Osteocyte (in vitro differentiated cells): Measurements from ENCODE around the gene C10orf71. TPM values are rescaled to one million over a fixed set of nuclear protein-coding genes. Genes with fewer than 3 reads are reported as not detected.

Source experiments
- DNase-seq: peaks from one replicate; pipeline ENCODE4 v3.0.0; 2021; ENCODE audit warnings: mixed read lengths; ENCODE audit not compliant: unreplicated experiment; ENCODE audit errors: extremely low spot score
- H3K27ac Mint-ChIP-seq: one replicate; pipeline ENCODE4 v1.8.0; 2021; ENCODE audit warnings: mild to moderate bottlenecking, mixed read lengths; ENCODE audit not compliant: unreplicated experiment
- H3K27me3 Mint-ChIP-seq: one replicate; pipeline ENCODE4 v1.8.0; 2021; ENCODE audit warnings: mixed read lengths; ENCODE audit not compliant: unreplicated experiment
- H3K36me3 Mint-ChIP-seq: one replicate; pipeline ENCODE4 v1.8.0; 2021; ENCODE audit warnings: mixed read lengths; ENCODE audit not compliant: unreplicated experiment
- H3K4me1 Mint-ChIP-seq: one replicate; pipeline ENCODE4 v1.8.0; 2021; ENCODE audit warnings: mixed read lengths; ENCODE audit not compliant: unreplicated experiment
- H3K4me3 Mint-ChIP-seq: one replicate; pipeline ENCODE4 v1.8.0; 2021; ENCODE audit warnings: mild to moderate bottlenecking, moderate library complexity, mixed read lengths; ENCODE audit not compliant: unreplicated experiment
- H3K9me3 Mint-ChIP-seq: one replicate; pipeline ENCODE4 v1.8.0; 2021; ENCODE audit warnings: mixed read lengths; ENCODE audit not compliant: unreplicated experiment
- total RNA-seq: library from RNA; stranded (reverse); gene quantifications from 2 replicates; pipeline ENCODE4 v1.2.1, GENCODE V29; 2021
- TF ChIP-seq, protein P1 (sequence below): fragments of 200-600 bp; sonication (generic); IDR thresholded peaks from 2 replicates; pipeline ENCODE4 v1.5.0; 2021; ENCODE audit warnings: antibody characterized with exemption, mild to moderate bottlenecking, moderate library complexity

The C10orf71 gene
- total RNA-seq, 1 donor from 2014 or later, result not detected

DNA sequence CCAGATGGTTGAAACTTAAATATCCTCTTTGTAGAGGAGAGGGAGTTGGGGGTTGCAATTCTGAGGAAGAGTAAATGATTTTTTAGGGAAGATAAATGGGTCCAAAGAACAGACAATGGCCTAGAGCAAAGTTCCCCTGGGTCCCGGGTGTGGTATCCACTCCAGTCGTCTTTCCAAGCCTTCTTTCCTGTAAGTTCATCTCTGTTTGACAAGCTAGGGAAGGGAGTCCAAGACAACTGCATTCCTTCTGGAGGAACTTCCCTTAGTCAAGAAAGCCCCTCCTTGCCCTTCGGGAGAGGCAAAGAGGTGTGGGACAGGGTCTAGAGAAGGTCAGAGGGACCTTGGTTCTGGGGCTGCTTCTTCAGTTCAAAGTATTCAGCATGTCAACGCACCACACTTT is 33.4 kb downstream of the C10orf71 start:
- Mint-ChIP-seq H3K36me3 (no peaks in the 10 kb centered on the region), H3K27me3 (peaks cover 12% of the 10 kb centered on the region), H3K4me3 (no peak overlapping the region), H3K9me3 (no peaks in the 10 kb centered on the region), H3K4me1 (no peaks in the 10 kb centered on the region), H3K27ac (no peak overlapping the region)
- TF ChIP-seq, protein P1, sequence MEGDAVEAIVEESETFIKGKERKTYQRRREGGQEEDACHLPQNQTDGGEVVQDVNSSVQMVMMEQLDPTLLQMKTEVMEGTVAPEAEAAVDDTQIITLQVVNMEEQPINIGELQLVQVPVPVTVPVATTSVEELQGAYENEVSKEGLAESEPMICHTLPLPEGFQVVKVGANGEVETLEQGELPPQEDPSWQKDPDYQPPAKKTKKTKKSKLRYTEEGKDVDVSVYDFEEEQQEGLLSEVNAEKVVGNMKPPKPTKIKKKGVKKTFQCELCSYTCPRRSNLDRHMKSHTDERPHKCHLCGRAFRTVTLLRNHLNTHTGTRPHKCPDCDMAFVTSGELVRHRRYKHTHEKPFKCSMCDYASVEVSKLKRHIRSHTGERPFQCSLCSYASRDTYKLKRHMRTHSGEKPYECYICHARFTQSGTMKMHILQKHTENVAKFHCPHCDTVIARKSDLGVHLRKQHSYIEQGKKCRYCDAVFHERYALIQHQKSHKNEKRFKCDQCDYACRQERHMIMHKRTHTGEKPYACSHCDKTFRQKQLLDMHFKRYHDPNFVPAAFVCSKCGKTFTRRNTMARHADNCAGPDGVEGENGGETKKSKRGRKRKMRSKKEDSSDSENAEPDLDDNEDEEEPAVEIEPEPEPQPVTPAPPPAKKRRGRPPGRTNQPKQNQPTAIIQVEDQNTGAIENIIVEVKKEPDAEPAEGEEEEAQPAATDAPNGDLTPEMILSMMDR, result no peak
- peak; percentile 42 for DNase-seq

DNA sequence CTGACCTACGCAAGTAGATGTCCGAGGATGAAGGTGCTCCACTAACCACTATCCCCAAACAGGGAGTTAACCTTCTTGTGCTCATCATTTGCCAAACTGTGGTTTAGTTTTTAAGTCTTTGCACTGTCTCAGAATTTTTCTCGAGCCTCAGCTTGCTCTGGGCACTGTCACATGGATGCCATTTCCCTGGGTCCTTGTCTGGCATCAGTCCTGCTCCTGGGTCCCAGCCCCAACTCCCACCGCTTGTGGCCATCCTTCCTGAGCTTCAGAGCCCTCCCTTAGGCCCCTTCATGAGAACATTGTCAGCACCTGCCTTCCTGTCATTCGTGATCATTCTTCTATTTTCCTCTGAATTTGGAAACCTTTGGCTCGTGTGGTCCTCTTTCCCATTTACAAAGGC is 33.8 kb downstream of the C10orf71 start:
- no peak for DNase-seq
- Mint-ChIP-seq H3K27ac (no peak overlapping the region), H3K27me3 (peaks cover 12% of the 10 kb centered on the region), H3K36me3 (no peaks in the 10 kb centered on the region), H3K4me1 (no peaks in the 10 kb centered on the region), H3K4me3 (no peak overlapping the region), H3K9me3 (no peaks in the 10 kb centered on the region)
- TF ChIP-seq, protein P1, result no peak

DNA sequence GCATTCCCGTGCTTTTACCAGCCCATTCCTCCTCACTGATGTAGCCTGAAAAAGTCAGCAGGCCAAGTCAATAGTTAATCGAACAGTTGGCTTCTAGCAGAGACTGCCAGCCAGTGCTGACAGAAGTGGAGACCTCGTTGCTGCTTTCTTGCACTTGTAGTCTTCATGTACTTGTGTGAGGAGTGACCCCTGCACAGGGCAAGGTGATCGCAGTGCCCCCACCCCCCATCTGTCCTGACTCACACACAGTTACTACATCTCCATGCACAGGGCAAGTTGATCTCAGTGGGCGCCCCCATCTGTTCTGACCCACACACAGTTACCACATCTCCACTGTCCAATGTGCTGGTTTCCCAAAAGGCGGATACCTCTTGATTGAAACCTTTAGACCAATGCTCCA is 34.2 kb downstream of the C10orf71 start:
- Mint-ChIP-seq H3K4me1 (no peaks in the 10 kb centered on the region), H3K9me3 (no peaks in the 10 kb centered on the region), H3K27me3 (peaks cover 12% of the 10 kb centered on the region), H3K27ac (no peak overlapping the region), H3K4me3 (no peak overlapping the region), H3K36me3 (no peaks in the 10 kb centered on the region)
- TF ChIP-seq, protein P1, result no peak
- DNase-seq, result peak; percentile 36

DNA sequence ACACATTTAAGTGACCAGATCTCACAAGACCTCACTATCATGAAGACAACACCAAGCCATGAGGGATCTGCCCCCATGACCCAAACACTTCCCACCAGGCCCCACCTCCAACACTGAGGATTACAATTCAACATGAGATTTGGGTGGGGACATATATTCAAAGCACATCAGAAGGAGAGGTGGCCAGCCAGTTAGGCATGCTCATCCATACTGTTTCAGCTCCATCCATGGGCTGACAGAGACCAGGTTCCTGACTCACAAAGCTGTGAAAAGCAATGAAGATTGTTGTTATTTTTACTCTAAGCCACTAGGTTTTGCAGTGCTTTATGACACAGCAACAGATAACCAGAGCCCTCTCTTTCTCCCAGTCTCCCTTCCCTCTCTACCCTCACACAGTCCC is 36.0 kb downstream of the C10orf71 start:
- no peak overlapping the region for H3K4me3 Mint-ChIP-seq
- H3K27ac Mint-ChIP-seq, result no peak overlapping the region
- H3K36me3 Mint-ChIP-seq, result no peaks in the 10 kb centered on the region
- TF ChIP-seq, protein P1, result no peak
- H3K27me3 Mint-ChIP-seq, result peaks cover 12% of the 10 kb centered on the region
- H3K9me3 Mint-ChIP-seq, result no peaks in the 10 kb centered on the region
- H3K4me1 Mint-ChIP-seq, result no peaks in the 10 kb centered on the region
- no peak for DNase-seq

DNA sequence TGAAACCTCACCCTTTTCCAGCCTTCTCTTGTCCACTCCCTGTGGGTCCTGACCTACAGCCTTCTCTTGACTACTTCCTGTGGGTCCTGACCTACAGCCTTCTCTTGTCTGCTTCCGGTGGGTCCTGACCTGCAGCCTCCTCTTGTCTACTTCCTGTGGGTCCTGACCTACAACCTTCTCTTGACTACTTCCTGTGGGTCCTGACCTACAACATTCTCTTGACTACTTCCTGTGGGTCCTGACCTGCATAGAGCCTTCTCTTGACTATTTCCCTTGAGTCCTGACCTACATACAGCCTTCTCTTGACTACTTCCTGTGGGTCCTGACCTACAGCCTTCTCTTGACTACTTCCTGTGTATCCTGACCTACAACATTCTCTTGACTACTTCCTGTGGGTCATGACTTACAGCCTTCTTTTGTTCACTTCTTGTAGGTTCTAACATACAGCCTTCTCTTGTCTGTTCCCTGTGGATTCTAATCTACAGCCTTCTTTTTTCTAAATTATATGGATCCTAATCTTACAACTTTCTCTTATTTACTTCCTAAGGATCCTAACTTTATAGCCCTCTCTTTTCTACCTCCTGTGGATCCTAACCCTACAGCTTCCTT is 36.5 kb downstream of the C10orf71 start:
- Mint-ChIP-seq H3K27me3 (peaks cover 13% of the 10 kb centered on the region), H3K4me3 (no peak overlapping the region), H3K9me3 (no peaks in the 10 kb centered on the region), H3K36me3 (no peaks in the 10 kb centered on the region), H3K27ac (no peak overlapping the region), H3K4me1 (no peaks in the 10 kb centered on the region)
- TF ChIP-seq, protein P1, result no peak
- DNase-seq, result no peak
